Measurements from ENCODE around the gene GPR161.

- TF ChIP-seq CTCF (IDR thresholded peaks at IDR 0.05) (no peak), EP300 (IDR thresholded peaks at IDR 0.05) (no peak), POLR2A (IDR thresholded peaks at IDR 0.05) (no peak)
Observed at GRCh38 chr1:168125051-168125450, 11.7 kb downstream of the GPR161 start.
